ENCODE measurements around the gene ZNF226.
"Not testable (repeated sequence)": the region's sequence is repeated elsewhere in the genome, so short reads cannot be mapped to it uniquely, and the experiment has no call there.

ZNF226 gene

DNA sequence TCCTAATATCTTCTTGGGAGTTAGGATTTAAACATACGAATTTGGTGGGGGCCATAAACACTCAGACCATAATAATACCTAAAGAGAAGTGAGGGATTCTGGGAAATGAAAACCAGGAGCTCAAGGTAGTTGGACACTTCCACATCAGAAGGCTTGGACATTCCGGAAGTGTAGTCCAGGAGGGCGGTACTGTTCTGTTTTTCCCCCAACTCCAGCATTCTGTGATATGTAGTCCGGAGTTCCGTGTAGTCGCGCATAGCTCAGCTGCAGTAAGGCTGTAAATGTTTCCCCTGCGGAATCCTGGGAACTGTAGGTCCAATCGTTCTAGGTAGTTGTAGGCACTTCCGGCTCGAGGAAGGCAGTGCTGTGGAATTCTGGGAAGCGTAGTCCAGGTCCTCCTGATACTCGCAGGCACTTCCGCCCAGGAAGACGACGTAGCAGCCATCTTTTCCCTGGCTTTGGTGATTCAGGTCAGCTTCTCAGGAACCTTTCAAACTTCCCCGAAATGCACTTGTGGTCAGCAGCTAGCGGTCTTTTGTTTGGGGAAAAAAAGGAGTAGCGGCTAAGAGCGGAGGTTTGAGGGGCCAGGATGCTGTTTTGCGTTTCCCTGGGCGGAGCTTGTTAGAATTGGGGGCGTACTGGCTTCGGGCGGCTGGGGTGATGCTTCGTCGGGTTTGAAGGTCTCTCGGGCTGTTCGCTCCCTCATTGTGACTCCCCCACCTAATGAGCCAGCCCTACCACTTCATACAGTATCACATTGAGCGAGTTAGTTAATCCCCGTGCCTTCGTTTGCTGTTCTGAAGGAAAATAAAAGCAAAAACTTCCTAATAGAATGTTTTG is at the start of gene ZNF226:
ZNF226 (plus strand) TSS at position 428 of the 840 bp plus-strand sequence. CDS start 4,981 bp downstream, outside the sequence.
- DNase-seq, result peak; percentile 67

DNA sequence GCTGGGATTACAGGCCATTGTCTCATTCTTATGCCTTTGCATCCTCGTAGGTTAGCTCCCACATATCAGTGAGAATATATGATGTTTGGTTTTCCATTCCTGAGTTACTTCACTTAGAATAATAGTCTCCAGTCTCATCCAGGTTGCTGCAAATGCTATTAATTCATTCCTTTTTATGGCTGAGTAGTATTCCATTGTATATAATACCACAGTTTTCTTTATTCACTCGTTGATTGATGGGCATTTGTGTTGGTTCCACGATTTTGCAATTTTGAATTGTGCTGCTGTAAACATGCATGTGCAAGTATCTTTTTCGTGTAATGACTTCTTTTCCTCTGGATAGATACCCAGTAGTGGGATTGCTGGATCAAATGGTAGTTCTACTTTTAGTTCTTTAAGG is 43.7 kb upstream of the ZNF226 start:
- DNase-seq, result not testable (repeated sequence)

DNA sequence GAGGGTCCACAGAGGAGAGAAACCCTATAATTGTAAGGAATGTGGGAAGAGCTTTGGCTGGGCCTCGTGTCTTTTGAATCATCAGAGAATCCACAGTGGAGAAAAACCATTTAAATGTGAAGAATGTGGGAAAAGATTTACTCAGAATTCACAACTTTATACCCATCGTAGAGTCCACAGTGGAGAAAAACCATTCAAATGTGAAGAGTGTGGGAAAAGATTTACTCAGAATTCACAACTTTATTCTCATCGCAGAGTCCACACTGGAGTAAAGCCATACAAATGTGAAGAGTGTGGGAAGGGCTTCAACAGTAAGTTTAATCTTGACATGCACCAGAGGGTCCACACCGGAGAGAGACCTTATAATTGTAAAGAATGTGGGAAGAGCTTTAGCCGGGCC is 32.9 kb upstream of the ZNF226 start:
- no peak for DNase-seq

GRCh38 chr19:44141191-44142058 is 23.5 kb upstream of the ZNF226 start, which contains the start of gene ZNF234:
TSS of gene ZNF234 (plus strand) at chr19:44141554. CDS start at chr19:44144633, 3,079 bp downstream.
- DNase-seq, result peak; percentile 63

DNA sequence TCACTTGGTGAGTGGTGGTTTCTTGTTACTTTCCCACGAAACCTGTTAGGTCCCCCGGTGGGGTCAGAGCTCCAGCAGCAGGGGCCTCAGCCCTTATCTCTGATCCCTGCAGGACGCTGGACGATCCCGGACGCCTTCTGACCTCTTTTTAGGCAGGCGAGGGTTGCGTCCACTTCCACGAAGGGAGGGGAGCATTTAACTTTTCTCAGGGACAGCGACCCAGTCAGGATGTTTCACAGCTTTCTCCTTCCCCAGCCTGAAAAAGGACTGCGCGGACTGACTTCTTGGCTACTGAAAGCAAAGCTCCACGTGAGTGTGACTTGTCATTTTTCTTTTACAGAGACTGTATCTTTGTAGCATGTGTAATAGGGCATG is 22.9 kb upstream of the ZNF226 start:
- DNase-seq, result no peak

DNA sequence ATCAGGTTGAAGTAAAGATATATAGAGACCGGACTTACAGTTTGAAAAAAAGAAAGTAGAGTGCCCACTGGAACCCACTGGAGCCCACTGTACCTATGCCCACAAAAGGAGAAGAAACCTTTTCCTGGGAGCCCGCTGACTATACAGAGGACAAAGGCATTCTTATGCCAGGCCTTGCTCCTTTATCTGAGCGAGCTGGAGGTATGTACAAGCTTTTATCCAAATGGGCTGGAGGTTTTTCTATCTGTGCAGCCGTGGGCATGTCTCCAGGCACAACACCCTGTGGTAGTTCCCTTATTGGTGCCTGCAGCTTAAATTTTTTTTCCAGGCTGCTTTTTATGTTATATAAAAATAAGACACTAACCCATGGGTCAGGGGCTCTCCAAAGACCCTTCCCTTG is 15.1 kb upstream of the ZNF226 start:
- no peak for DNase-seq

GRCh38 chr19:44151491-44151890 is 13.4 kb upstream of the ZNF226 start:
- DNase-seq, result no peak

GRCh38 chr19:44156475-44156874 is 8.4 kb upstream of the ZNF226 start:
- no peak for DNase-seq

- DNase-seq, result no peak
Observed at GRCh38 chr19:44163789-44164188, 1.1 kb upstream of the ZNF226 start.

GRCh38 chr19:44164327-44164672 is 600 bp upstream of the ZNF226 start:
- no peak for DNase-seq

DNA sequence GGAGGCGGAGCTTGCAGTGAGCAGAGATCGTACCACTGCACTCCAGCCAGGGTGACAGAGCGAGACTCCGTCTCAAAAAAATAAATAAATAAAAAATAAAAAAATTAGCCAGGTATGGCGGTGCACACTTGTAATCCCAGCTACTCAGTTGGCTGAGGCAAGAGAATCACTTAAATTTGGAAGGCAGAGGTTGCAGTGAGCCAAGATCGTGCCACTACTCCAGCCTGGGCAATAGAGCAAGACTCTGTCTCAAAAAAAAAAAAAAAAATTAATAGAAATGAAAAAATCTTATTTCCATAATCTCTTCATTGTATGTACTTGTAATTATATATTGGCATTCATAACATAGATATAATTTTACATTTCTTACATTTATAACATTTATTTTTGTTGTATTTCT is 5.8 kb downstream of the ZNF226 start:
- DNase-seq, result not testable (repeated sequence)

DNA sequence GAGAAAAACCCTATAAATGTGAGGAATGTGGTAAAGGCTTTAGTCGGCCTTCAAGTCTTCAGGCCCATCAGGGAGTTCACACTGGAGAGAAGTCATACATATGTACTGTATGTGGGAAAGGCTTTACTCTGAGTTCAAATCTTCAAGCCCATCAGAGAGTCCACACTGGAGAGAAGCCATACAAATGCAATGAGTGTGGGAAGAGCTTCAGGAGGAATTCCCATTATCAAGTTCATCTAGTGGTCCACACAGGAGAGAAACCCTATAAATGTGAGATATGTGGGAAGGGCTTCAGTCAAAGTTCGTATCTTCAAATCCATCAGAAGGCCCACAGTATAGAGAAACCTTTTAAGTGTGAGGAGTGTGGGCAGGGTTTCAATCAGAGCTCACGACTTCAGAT is 11.7 kb downstream of the ZNF226 start:
- DNase-seq, result no peak

DNA sequence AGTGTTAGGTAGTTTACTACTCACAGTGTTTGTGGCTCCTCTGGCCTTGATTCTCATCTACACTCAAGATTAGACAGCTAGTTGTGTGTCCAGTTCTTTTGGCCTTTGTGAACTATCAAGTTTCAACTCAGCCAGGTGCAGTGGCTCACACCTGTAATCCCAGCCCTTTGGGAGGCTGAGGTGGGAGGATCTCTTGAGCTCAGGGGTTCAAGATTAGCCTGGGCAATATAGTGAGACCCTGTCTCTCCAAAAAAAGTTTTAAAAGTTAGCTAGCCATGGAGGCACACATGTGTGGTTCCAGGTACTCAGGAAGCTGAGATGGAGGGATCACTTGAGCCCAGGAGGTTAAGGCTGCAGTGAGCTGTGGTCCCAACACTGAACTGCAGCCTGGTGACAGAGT is 16.1 kb downstream of the ZNF226 start:
- DNase-seq, result no peak

- no peak for DNase-seq
Observed at GRCh38 chr19:44182145-44182544, 17.2 kb downstream of the ZNF226 start.

DNA sequence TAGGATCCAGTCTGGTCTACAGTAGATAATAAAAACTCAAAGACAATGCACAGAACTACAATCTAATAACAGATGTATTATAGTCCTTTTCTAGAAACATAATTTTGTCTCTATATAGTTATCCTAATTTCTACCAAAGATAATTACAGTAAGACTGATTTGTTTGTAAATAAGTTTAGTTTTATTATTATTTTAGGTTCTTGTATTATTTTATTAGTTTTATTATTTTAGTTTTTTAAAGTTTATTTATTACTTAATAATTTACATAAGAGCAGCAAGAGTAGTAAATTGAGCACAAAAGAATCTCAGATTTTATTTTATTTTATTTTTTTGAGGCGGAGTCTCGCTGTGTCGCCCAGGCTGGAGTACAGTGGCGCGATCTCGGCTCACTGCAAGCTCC is 25.1 kb downstream of the ZNF226 start:
- DNase-seq, result no peak

- DNase-seq, result no peak
Observed at GRCh38 chr19:44192127-44192526, 27.2 kb downstream of the ZNF226 start.

GRCh38 chr19:44196772-44197171 is 31.9 kb downstream of the ZNF226 start:
- DNase-seq, result no peak

- no peak for DNase-seq
Observed at GRCh38 chr19:44202470-44202869, 37.6 kb downstream of the ZNF226 start.

GRCh38 chr19:44202974-44203373 is 38.1 kb downstream of the ZNF226 start:
- no peak for DNase-seq

- not testable (repeated sequence) for DNase-seq
Observed at GRCh38 chr19:44203877-44204276, 39.0 kb downstream of the ZNF226 start.

GRCh38 chr19:44204772-44205171 is 39.9 kb downstream of the ZNF226 start:
- no peak for DNase-seq

DNA sequence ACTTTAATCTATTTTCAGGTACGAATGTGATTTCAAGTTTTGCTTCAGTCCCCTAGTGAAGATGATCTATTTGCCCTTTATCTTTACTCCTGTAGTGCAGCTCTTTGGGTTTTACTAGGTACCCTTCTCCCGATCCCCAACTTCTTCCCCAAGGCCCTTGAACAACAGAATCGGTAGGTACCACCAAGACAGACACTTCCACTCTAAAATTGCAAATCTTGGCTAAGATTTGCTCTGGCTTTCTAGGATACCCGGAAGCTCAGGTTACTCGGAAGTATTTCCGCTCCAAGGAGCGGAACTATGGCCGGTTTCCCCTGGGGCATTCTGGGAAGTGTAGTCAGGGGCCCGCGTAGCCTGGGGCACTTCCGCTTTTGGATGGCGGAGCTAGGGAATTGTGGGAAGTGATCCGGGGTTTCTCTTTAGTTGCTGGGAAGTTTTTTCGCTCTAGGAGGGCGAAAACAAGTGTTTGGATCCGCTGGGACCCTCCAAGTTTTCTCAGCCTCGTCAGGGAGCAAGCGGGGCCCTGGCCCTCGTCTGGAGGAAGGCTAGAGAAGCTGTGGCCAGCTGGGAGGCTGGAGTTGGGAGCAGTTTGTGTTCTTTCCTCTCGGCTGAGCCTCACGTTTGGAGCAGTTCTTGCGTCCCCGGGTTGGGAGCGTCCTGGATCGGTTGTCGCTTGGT is 42.4 kb downstream of the ZNF226 start:
- DNase-seq, result peak; percentile 75

DNA sequence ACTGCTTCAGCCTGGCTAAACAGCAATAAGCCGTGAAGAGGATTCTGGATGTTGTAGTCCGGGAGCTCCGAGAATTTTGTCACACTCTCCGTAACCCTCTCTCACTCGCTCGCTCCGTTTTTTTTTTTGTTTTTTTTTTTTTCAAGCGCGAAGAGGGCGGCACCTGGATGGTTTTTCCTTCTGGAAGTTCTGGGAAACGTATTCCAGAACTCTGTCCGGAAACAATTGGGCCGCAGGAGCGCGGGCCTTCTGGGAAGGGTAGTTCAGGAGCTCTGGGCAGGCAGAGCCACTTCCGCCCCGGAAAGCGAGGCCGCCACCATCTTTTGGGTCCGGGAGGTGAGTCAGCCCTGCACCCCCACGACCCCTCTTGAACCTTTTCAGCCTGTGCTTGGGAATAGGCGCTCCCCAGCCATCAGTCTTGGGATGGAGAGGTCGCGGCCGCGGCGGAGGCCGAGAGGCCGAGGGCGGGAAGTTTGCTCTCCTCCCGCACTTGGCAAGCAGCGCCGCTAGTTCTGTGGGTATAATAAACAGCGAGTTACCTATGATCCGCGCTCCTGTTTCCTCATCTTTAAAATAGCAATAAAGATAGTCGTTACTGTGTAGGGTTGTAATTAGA is 47.5 kb downstream of the ZNF226 start, which contains the start of gene ZNF227:
ZNF227 (plus strand) TSS at position 283 of the 616 bp plus-strand sequence. CDS start 5,261 bp downstream, outside the sequence.
- peak; percentile 75 for DNase-seq
